Chondrocyte (in vitro differentiated cells): ENCODE data around the gene KLC1. TPM values are rescaled to one million over a fixed set of nuclear protein-coding genes. Genes with fewer than 3 reads are reported as not detected.

Source experiments
- DNase-seq: peaks from one replicate; pipeline ENCODE4 v3.0.0; 2021; ENCODE audit warnings: mixed read lengths, low spot score
- H3K27ac Mint-ChIP-seq: one replicate; pipeline ENCODE4 v1.8.0; 2021; ENCODE audit warnings: mild to moderate bottlenecking, moderate library complexity, mixed read lengths; ENCODE audit not compliant: unreplicated experiment
- H3K27me3 Mint-ChIP-seq: 2 replicates; pipeline ENCODE4 v1.8.0; 2021; ENCODE audit warnings: low read depth, mixed read lengths
- H3K36me3 Mint-ChIP-seq: 2 replicates; pipeline ENCODE4 v1.8.0; 2021; ENCODE audit warnings: low read depth, mixed read lengths
- H3K4me1 Mint-ChIP-seq: 2 replicates; pipeline ENCODE4 v1.8.0; 2021; ENCODE audit warnings: low read depth, mild to moderate bottlenecking, mixed read lengths
- H3K4me3 Mint-ChIP-seq: one replicate; pipeline ENCODE4 v1.8.0; 2021; ENCODE audit warnings: mild to moderate bottlenecking, moderate library complexity, mixed read lengths; ENCODE audit not compliant: unreplicated experiment
- H3K9me3 Mint-ChIP-seq: 2 replicates; pipeline ENCODE4 v1.8.0; 2021; ENCODE audit warnings: low read depth, mixed read lengths
- CTCF ChIP-seq: fragments of 200-600 bp; sonication (generic); IDR thresholded peaks from 2 replicates; pipeline ENCODE4 v1.5.0; 2021; ENCODE audit warnings: antibody characterized with exemption, mild to moderate bottlenecking, moderate library complexity
- total RNA-seq: library from RNA; stranded (reverse); gene quantifications from 3 replicates; pipeline ENCODE4 v1.2.1, GENCODE V29; 2021

KLC1 gene
- total RNA-seq, 1 donor from 2014 or later = 190 TPM

- Mint-ChIP-seq H3K4me1 (peaks cover 34% of the 10 kb centered on the region), H3K4me3 (no peak overlapping the region), H3K27me3 (no peaks in the 10 kb centered on the region), H3K36me3 (no peaks in the 10 kb centered on the region), H3K27ac (peak overlapping the region; percentile 64), H3K9me3 (no peaks in the 10 kb centered on the region)
- DNase-seq = no peak
- TF ChIP-seq CTCF = no peak
Measured at GRCh38 chr14:103625356-103626095, 3.5 kb upstream of the KLC1 start.

- Mint-ChIP-seq H3K4me3 (no peak overlapping the region), H3K36me3 (no peaks in the 10 kb centered on the region), H3K27ac (no peak overlapping the region), H3K4me1 (peaks cover 39% of the 10 kb centered on the region), H3K27me3 (no peaks in the 10 kb centered on the region), H3K9me3 (no peaks in the 10 kb centered on the region)
- DNase-seq = no peak
- no peak for TF ChIP-seq CTCF
Measured at GRCh38 chr14:103626146-103626850, 2.7 kb upstream of the KLC1 start.

- TF ChIP-seq CTCF = no peak
- Mint-ChIP-seq H3K4me1 (peaks cover 39% of the 10 kb centered on the region), H3K9me3 (no peaks in the 10 kb centered on the region), H3K36me3 (no peaks in the 10 kb centered on the region), H3K27ac (peak overlapping the region; percentile 97), H3K4me3 (no peak overlapping the region), H3K27me3 (no peaks in the 10 kb centered on the region)
- DNase-seq = no peak
Measured at GRCh38 chr14:103627073-103628025, 1.7 kb upstream of the KLC1 start.

GRCh38 chr14:103628221-103628683, 759 bp upstream of the KLC1 start:
- Mint-ChIP-seq H3K9me3 (no peaks in the 10 kb centered on the region), H3K4me1 (peaks cover 43% of the 10 kb centered on the region), H3K4me3 (peak overlapping the region; percentile 86), H3K36me3 (peaks cover 3% of the 10 kb centered on the region), H3K27me3 (no peaks in the 10 kb centered on the region), H3K27ac (peak overlapping the region; percentile 97)
- no peak for DNase-seq
- no peak for TF ChIP-seq CTCF
